H1 (cell line): ENCODE measurements around the gene PLCB1. TPM values are rescaled to one million over a fixed set of nuclear protein-coding genes. Genes with fewer than 3 reads are reported as not detected.

Experiments used
- ASH2L ChIP-seq: fragments of 200-600, 300-600 bp; sonication (generic); IDR thresholded peaks from one replicate; pipeline ENCODE4 v1.7.1; 2017; ENCODE audit warnings: low read length
- CHD1 ChIP-seq: IDR thresholded peaks from 2 replicates; pipeline ENCODE4 v1.6.1; 2012; ENCODE audit warnings: low read depth, low read length, improper control_type of control experiment
- E2F6 ChIP-seq: IDR thresholded peaks from 2 replicates; pipeline ENCODE4 v1.6.1; 2012; ENCODE audit warnings: inconsistent platforms
- PHF8 ChIP-seq: fragments of 200-600 bp; sonication (generic); conservative IDR thresholded peaks from 2 replicates; pipeline ENCODE4 v1.7.1; 2012; ENCODE audit warnings: low read depth, mild to moderate bottlenecking, inconsistent platforms, low read length, moderate library complexity
- RNF2 ChIP-seq: fragments of 200-900, 300-1000 bp; sonication (generic); IDR thresholded peaks from 2 replicates; pipeline ENCODE4 v1.7.1; 2016; ENCODE audit warnings: borderline replicate concordance, low read depth, mild to moderate bottlenecking, antibody characterized with exemption, low read length; ENCODE audit not compliant: poor library complexity, severe bottlenecking; ENCODE audit errors: missing control alignments
- polyA plus RNA-seq, 7 experiments: library from polyadenylated mRNA; depleted of rRNA in 3 of 7; stranded (reverse) in 5 of 7; unstranded in 2 of 7; fragments of >200 nt in 5 of 7; fragments of 200-250 nt in 2 of 7; gene quantifications; 1 replicate in 5 of 7; 2 replicates in 1 of 7; 4 replicates in 1 of 7; pipeline versions ENCODE4 v1.2.1 to v1.2.3, GENCODE V29; 2011 to 2013; ENCODE audit warnings: missing spikeins in 2 of 7, mixed read lengths in 2 of 7
- total RNA-seq: library from RNA; stranded (reverse); fragmentation: NEBNext Ultra II Directional; extraction: Animal tissue kit (Norgen Biotek cat#: 25700); gene quantifications from 2 replicates; pipeline ENCODE4 v1.2.1, GENCODE V29; 2021

The PLCB1 gene
- total and polyA plus RNA-seq, 2 of the 8 experiments (the other 6 are each of a cell fraction or from before 2014, with no cell fraction given) = 2.6 to 9.1 TPM

GRCh38 chr20:8749101-8749500, 617.0 kb downstream of the PLCB1 start (continued):
- TF ChIP-seq ASH2L = no peak
- TF ChIP-seq E2F6 = no peak
- no peak for TF ChIP-seq PHF8
- no peak for TF ChIP-seq CHD1
- TF ChIP-seq RNF2 = no peak
- TF ChIP-seq, all 59 proteins: peak for 0
